AG09309 (cell line): Measurements from ENCODE around the gene SELENOH.

Experiments
- DNase-seq: peaks from one replicate; pipeline ENCODE4 v3.0.0-alpha.2; 2010; ENCODE audit warnings: low read depth
- H3K4me3 ChIP-seq: 2 replicates; pipeline ENCODE4 v1.5.1; 2011; ENCODE audit warnings: mild to moderate bottlenecking, low read depth, low read length, moderate library complexity; ENCODE audit not compliant: control insufficient read depth
- CTCF ChIP-seq: IDR thresholded peaks from 2 replicates; pipeline ENCODE4 v1.5.1; 2011; ENCODE audit warnings: mild to moderate bottlenecking, low read depth, low read length, inconsistent platforms; ENCODE audit not compliant: insufficient read depth, control insufficient read depth; ENCODE audit errors: missing control alignments

The SELENOH gene

GRCh38 chr11:57786436-57786835 is 45.1 kb downstream of the SELENOH start:
- TF ChIP-seq CTCF = no peak
- DNase-seq = no peak

DNA sequence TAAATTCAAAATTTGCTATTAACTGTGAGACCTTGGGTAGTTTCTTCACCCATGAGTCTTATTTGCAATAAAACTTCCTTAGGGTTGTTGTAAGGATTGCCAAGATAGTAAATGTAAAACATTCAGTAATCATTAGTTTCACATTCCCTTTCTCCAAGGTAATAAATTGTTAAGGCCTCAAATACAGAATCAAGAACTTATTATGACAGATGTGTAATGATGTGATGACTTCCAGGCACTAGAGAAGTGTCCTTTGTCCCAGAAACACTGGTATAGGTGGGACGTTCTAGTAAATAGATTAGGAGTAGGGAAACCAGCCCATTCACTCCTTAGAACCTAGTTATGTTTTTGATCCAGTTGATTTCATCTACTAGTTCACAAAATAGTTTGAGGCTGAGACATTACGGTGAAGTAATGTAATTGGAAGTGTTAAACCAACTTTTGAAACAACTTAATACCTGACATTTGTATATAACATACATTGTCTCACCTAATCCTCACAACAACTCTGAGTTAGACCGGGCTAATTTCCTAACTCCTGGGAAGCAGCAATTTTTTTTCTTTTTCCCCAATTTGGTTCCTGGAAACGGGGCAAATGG is 45.8 kb downstream of the SELENOH start:
- TF ChIP-seq CTCF = no peak
- DNase-seq = no peak
- no peak overlapping the region for H3K4me3 ChIP-seq

More at GRCh38 chr11:57786436-57786835, 45.1 kb downstream of the SELENOH start:
- H3K4me3 ChIP-seq = no peak overlapping the region

DNA sequence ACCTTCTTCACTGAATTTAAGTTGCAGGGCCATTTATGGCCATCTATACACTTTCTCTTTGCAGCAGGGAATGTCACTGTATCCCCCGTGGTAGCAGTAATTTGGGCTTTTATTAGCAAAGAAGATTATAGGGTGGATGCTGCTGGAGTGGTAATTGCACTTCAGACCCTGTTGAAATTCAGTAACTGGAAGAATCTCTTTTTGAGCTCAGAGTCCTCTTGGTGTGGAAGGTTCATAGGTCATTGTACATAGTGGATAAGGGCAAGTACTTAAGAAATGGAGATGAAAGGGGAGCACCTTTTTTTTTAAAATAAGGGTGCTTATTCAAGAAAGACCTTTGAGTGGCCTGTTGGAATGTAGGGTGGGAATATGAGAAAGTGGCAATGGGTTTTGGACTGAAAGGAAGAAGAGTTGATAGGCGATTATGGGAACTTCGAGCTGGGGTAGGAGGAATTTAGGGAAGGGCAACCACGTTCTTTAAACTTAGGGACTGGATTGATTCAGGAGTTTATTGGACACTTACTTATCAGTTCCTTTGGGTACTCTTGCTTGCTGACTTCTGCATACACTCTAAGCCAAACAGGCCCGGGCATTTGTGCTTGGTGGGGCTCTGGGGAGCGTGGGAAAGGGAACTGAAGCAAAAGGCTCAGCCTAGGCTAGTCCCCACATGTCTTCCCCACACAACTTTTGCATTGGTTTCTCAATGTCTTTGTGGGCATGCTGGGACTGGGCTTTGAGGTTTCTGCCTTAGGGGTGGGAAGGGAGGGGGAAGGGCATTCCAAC is 46.8 kb downstream of the SELENOH start:
- TF ChIP-seq CTCF = no peak
- no peak for DNase-seq
- no peak overlapping the region for H3K4me3 ChIP-seq

DNA sequence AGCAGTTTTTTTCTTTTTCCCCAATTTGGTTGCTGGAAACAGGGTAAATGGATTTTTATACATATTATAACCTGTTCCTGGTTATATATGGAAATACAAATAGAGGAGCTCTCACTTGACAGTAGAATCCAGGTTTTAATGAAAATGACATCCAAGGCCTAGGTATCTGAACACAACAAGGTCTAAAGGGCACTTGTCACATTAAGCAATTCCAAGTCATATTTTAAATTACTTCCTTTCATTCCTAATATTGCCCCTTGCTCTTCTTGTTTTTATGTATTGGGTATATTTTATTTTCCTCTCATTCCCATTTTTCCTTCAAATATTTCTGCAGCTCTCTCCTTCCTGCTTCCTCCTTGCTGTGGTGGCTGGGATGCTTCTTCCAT is 47.4 kb downstream of the SELENOH start:
- H3K4me3 ChIP-seq = no peak overlapping the region
- no peak for DNase-seq

GRCh38 chr11:57791321-57792059 is 50.2 kb downstream of the SELENOH start:
- no peak overlapping the region for H3K4me3 ChIP-seq
- no peak for DNase-seq
- no peak for TF ChIP-seq CTCF

More for the DNA sequence above, 47.4 kb downstream of the SELENOH start:
- no peak for TF ChIP-seq CTCF

DNA sequence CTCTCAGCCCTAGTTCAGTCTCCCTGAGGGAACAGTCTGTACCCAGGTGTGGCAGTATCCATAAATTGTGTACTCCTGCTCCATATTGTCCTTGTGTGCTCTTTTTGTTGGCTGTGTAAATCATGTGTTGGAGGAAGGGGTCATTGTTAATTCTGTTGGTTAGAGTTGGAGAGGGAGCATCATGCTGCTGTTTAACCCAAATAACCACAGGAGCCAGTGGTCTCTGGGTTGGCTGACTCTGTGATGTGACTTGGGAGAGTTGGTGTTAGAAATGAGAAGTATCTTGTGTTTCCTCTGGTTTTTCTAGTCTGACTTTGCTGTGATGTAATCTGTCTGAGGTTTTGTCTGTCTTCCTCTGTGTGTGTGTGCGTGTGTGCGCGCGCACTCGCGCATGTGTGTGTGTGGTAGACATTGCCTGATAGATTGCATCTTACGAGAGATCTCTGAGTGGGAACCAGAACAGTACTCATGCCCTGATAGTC is 50.8 kb downstream of the SELENOH start:
- no peak for DNase-seq
- TF ChIP-seq CTCF = no peak
- no peak overlapping the region for H3K4me3 ChIP-seq
